Upper lobe of right lung (tissue), 1 donor: ENCODE data around the gene CTDSP2. TPM values are rescaled to one million over a fixed set of nuclear protein-coding genes. Genes with fewer than 3 reads are reported as not detected.

ENCODE experiments used
- ATAC-seq: fragments of 200-7000 bp; cut with Tn5 transposase; one replicate; pipeline ENCODE4 v1.9.1; 2020; ENCODE audit warnings: mild to moderate bottlenecking, moderate library complexity
- DNase-seq: peaks from one replicate; pipeline ENCODE4 v3.0.0-alpha.2; 2020
- H3K27ac ChIP-seq: fragments of 200-600 bp; one replicate; pipeline ENCODE4 v1.8.0; 2022
- H3K27me3 ChIP-seq: fragments of 200-600 bp; one replicate; pipeline ENCODE4 v1.8.0; 2022; ENCODE audit warnings: mild to moderate bottlenecking
- H3K36me3 ChIP-seq: fragments of 200-600 bp; one replicate; pipeline ENCODE4 v1.8.0; 2022
- H3K4me1 ChIP-seq: fragments of 200-600 bp; one replicate; pipeline ENCODE4 v1.8.0; 2022
- H3K4me3 ChIP-seq: fragments of 200-600 bp; one replicate; pipeline ENCODE4 v1.8.0; 2022; ENCODE audit warnings: mild to moderate bottlenecking
- H3K9me3 ChIP-seq: fragments of 200-600 bp; one replicate; pipeline ENCODE4 v1.8.0; 2022
- intact Hi-C: fragments of 100-400 bp; cut with DNase I; formaldehyde crosslinking; loops from one replicate; pipeline ENCODE4 v1.11.0; 2022
- total RNA-seq: library from RNA; stranded (reverse); fragmentation: NEBNext Ultra II Directional; extraction: Animal tissue kit (Norgen Biotek cat#: 25700); gene quantifications from one replicate; pipeline ENCODE4 v1.2.1, GENCODE V29; 2021
- TF ChIP-seq, protein P1 (sequence below): fragments of 200-600 bp; IDR thresholded peaks from one replicate; pipeline ENCODE4 v1.8.0; 2022; ENCODE audit warnings: antibody characterized with exemption
- donor health status: DM: no; HTN: yes; CAD: no; lungs with severe emphysema.

Gene CTDSP2
- total RNA-seq, 1 donor from 2014 or later = 217 TPM

DNA sequence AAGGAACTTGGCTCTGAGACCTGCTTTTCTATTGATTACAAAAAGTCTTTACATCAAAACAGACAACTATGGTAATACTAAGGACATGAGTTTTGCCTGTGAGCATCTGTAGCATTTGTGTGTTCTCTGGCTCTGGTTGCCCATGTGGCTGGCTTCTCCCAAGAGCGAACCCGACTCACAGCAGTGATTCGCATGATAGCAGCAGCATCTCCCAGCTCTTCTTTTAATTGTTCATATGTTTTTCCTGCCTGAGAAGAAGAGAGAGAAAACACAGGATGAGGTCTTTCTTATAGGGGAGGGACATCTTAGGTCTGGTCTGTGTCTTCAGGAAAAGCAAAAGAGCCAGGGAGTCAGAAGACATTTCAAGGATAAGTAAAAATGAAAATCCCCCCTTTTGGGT is 45.6 kb downstream of the CTDSP2 start:
- intact Hi-C loops = no loop called here
- Histone ChIP-seq H3K36me3 (peaks cover 92% of the 10 kb centered on the region), H3K4me1 (peaks cover 6% of the 10 kb centered on the region), H3K27ac (no peak overlapping the region), H3K4me3 (no peak overlapping the region), H3K9me3 (no peaks in the 10 kb centered on the region), H3K27me3 (no peaks in the 10 kb centered on the region)
- no peak for ATAC-seq
- DNase-seq = no peak
- TF ChIP-seq, protein P1, sequence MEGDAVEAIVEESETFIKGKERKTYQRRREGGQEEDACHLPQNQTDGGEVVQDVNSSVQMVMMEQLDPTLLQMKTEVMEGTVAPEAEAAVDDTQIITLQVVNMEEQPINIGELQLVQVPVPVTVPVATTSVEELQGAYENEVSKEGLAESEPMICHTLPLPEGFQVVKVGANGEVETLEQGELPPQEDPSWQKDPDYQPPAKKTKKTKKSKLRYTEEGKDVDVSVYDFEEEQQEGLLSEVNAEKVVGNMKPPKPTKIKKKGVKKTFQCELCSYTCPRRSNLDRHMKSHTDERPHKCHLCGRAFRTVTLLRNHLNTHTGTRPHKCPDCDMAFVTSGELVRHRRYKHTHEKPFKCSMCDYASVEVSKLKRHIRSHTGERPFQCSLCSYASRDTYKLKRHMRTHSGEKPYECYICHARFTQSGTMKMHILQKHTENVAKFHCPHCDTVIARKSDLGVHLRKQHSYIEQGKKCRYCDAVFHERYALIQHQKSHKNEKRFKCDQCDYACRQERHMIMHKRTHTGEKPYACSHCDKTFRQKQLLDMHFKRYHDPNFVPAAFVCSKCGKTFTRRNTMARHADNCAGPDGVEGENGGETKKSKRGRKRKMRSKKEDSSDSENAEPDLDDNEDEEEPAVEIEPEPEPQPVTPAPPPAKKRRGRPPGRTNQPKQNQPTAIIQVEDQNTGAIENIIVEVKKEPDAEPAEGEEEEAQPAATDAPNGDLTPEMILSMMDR = no peak

DNA sequence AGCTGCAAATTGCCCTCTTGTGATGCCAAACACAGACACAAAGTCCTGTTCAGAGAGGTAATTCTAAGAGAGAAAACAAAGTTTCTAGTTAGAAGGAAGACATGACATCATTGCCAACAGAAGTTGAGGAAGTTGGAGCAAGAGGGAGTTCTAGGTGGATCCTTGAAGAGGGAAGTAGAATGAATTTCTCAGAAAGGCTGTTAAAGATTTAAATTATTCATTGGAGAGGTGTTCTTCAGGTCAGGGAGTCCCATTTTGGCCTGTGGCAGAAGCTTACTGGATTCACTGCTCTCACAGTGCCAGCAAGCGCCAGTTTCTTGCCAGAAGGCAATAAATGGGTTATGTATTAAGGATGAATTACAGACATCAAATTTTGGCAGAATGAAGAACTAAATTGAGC is 48.6 kb downstream of the CTDSP2 start:
- intact Hi-C loops = no loop called here
- TF ChIP-seq, protein P1 = no peak
- peaks cover 6% of the 10 kb centered on the region for H3K4me1 ChIP-seq
- ATAC-seq (peak; percentile 58), DNase-seq (no peak)
- H3K27ac ChIP-seq = peak overlapping the region; percentile 13
- H3K36me3 ChIP-seq = peaks cover 86% of the 10 kb centered on the region
- no peak overlapping the region for H3K4me3 ChIP-seq
- H3K27me3 ChIP-seq = no peaks in the 10 kb centered on the region
- no peaks in the 10 kb centered on the region for H3K9me3 ChIP-seq

DNA sequence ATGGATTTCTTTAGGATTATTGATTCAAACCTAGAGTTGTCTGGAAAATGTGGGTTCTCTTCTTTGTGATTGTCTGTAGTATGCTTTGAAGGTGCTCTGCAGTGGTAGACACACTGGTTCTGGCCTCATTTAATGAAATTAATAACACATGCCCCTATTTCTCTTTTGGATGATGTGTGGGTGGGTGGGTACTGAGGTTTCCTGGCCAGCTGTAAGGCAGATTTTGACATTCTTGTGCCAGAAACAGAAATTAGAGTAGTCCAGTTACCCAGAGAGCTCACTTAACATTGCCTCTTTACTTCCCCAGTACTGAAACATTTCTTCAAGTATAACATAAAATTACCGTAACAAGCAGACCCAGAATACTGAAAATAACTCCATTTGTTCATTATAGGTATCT is 49.5 kb downstream of the CTDSP2 start:
- DNase-seq (no peak), ATAC-seq (no peak)
- Histone ChIP-seq H3K36me3 (peaks cover 86% of the 10 kb centered on the region), H3K9me3 (no peaks in the 10 kb centered on the region), H3K27ac (no peak overlapping the region), H3K4me3 (no peak overlapping the region), H3K27me3 (no peaks in the 10 kb centered on the region), H3K4me1 (peaks cover 6% of the 10 kb centered on the region)
- TF ChIP-seq, protein P1 = no peak
- intact Hi-C loops = no loop called here

GRCh38 chr12:57795354-57795753 is 51.2 kb downstream of the CTDSP2 start:
- Histone ChIP-seq H3K4me1 (peaks cover 6% of the 10 kb centered on the region), H3K4me3 (no peak overlapping the region), H3K36me3 (peaks cover 79% of the 10 kb centered on the region), H3K27ac (no peak overlapping the region), H3K9me3 (no peaks in the 10 kb centered on the region), H3K27me3 (no peaks in the 10 kb centered on the region)
- intact Hi-C loops = no loop called here
- TF ChIP-seq, protein P1 = no peak
- no peak for ATAC-seq
- no peak for DNase-seq

- TF ChIP-seq, protein P1 = no peak
- no peak for ATAC-seq
- Histone ChIP-seq H3K4me1 (peaks cover 6% of the 10 kb centered on the region), H3K27ac (no peak overlapping the region), H3K36me3 (peaks cover 79% of the 10 kb centered on the region), H3K9me3 (no peaks in the 10 kb centered on the region), H3K27me3 (no peaks in the 10 kb centered on the region), H3K4me3 (no peak overlapping the region)
- DNase-seq = no peak
- intact Hi-C loops = no loop called here
Observed at GRCh38 chr12:57793920-57794319, 52.6 kb downstream of the CTDSP2 start.

DNA sequence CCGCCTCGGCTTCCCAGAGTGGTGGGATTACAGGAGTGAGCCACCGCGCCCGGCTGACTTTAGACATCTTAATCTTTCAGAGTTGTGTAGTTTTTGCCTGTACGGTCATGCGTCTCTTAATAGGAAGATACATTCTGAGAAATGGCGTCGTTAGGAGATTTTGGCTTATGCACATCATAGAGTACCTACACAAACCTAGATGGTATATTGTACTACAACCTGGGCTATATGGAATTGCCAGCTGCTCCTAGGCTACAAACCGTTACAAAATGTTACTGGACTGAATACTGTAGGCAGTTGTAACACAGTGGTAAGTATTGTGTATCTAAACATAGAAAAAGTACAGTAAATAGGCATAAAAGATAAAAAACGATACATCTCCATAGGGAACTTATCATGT is 62.7 kb downstream of the CTDSP2 start:
- TF ChIP-seq, protein P1 = no peak
- Histone ChIP-seq H3K9me3 (no peaks in the 10 kb centered on the region), H3K27me3 (no peaks in the 10 kb centered on the region), H3K4me3 (peak overlapping the region; percentile 95), H3K27ac (no peak overlapping the region), H3K36me3 (peaks cover 42% of the 10 kb centered on the region), H3K4me1 (peaks cover 18% of the 10 kb centered on the region)
- ATAC-seq (no peak), DNase-seq (no peak)
- intact Hi-C loops = no loop called here
